Neural cell (in vitro differentiated cells): ENCODE data around the gene RIOK1.

Experiments used
- EZH2 ChIP-seq: fragments of 200-600, 300-800 bp; shearing (Covaris generic), sonication (generic); IDR thresholded peaks from 2 replicates; pipeline ENCODE4 v1.6.1; 2014; ENCODE audit warnings: antibody characterized with exemption, low read length, borderline replicate concordance, mild to moderate bottlenecking; ENCODE audit not compliant: insufficient read depth, poor library complexity, severe bottlenecking
- POLR2AphosphoS5 ChIP-seq: IDR thresholded peaks from 2 replicates; pipeline ENCODE4 v1.6.1; 2012
- RAD21 ChIP-seq: fragments of 450-650 bp; conservative IDR thresholded peaks from 2 replicates; pipeline ENCODE4 v1.6.1; 2014; ENCODE audit warnings: antibody characterized with exemption, mild to moderate bottlenecking, moderate library complexity
- TF ChIP-seq, protein P1 (sequence below): fragments of 450-650 bp; IDR thresholded peaks from 2 replicates; pipeline ENCODE4 v1.5.1; 2014; ENCODE audit warnings: antibody characterized with exemption, mild to moderate bottlenecking, moderate library complexity; ENCODE audit not compliant: poor library complexity, severe bottlenecking

- no peak for TF ChIP-seq RAD21
- TF ChIP-seq, protein P1, sequence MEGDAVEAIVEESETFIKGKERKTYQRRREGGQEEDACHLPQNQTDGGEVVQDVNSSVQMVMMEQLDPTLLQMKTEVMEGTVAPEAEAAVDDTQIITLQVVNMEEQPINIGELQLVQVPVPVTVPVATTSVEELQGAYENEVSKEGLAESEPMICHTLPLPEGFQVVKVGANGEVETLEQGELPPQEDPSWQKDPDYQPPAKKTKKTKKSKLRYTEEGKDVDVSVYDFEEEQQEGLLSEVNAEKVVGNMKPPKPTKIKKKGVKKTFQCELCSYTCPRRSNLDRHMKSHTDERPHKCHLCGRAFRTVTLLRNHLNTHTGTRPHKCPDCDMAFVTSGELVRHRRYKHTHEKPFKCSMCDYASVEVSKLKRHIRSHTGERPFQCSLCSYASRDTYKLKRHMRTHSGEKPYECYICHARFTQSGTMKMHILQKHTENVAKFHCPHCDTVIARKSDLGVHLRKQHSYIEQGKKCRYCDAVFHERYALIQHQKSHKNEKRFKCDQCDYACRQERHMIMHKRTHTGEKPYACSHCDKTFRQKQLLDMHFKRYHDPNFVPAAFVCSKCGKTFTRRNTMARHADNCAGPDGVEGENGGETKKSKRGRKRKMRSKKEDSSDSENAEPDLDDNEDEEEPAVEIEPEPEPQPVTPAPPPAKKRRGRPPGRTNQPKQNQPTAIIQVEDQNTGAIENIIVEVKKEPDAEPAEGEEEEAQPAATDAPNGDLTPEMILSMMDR, result no peak
- TF ChIP-seq POLR2AphosphoS5, result no peak
- TF ChIP-seq EZH2, result no peak
Observed at GRCh38 chr6:7413151-7413823, 23.7 kb downstream of the RIOK1 start.
